ENCODE data around the gene SPOP. TPM values are rescaled to one million over a fixed set of nuclear protein-coding genes. Genes with fewer than 3 reads are reported as not detected.

The SPOP gene
- total RNA-seq, 1 experiment from 2014 or later, result 53.4 TPM

- Histone ChIP-seq H3K4me1 (ENCODE audit: insufficient read depth, low read length, poor library complexity, severe bottlenecking) (peaks cover 8% of the 10 kb centered on the region), H3K9me3 (ENCODE audit: low read depth, low read length, poor library complexity, severe bottlenecking) (no peaks in the 10 kb centered on the region), H3K27me3 (replicated peaks; ENCODE audit: insufficient read depth, low read depth, low read length, poor library complexity) (peaks cover 14% of the 10 kb centered on the region), H3K4me3 (ENCODE audit: low read depth, low read length, poor library complexity, severe bottlenecking) (no peak overlapping the region), H3K27ac (ENCODE audit: low read depth, low read length, poor library complexity, severe bottlenecking) (no peak overlapping the region), H3K36me3 (ENCODE audit: insufficient read depth, low read length, poor library complexity, severe bottlenecking) (no peaks in the 10 kb centered on the region)
- ChIA-PET POLR2A (ENCODE audit: low non-redundant PET) (interaction anchor here (0.6 kb wide), 1 partner anchor 13 kb away, joined by 9 read pairs; no protein-coding TSS in a partner anchor), CTCF (interaction anchor here (0.6 to 1.2 kb wide), 2 partner anchors 122 to 209 kb away, joined by 4 to 5 read pairs; no protein-coding TSS in a partner anchor)
- no TSS peak for BruUV-seq (replicated peaks)
- TF ChIP-seq CTCF (conservative IDR thresholded peaks at IDR 0.05; ENCODE audit: low read depth, low read length) (no peak), EZH2 (IDR thresholded peaks at IDR 0.05; ENCODE audit: borderline replicate concordance, low read depth, low read length, poor library complexity, severe bottlenecking) (no peak)
- no peak for DNase-seq (ENCODE audit: low spot score)
- intact Hi-C loops (cut with micrococcal nuclease; ENCODE audit: unreplicated experiment), result no loop called here
Measured at GRCh38 chr17:49574323-49574781, 103.5 kb downstream of the SPOP start.

- no peaks in the 10 kb centered on the region for H3K9me3 ChIP-seq (ENCODE audit: low read depth, low read length, poor library complexity, severe bottlenecking)
- no peak for DNase-seq (ENCODE audit: low spot score)
- CTCF ChIA-PET, result interaction anchor here (1.2 kb wide), 1 partner anchor 122 kb away, joined by 4 read pairs; no protein-coding TSS in a partner anchor
- peaks cover 8% of the 10 kb centered on the region for H3K4me1 ChIP-seq (ENCODE audit: insufficient read depth, low read length, poor library complexity, severe bottlenecking)
- no peak overlapping the region for H3K27ac ChIP-seq (ENCODE audit: low read depth, low read length, poor library complexity, severe bottlenecking)
- no TSS peak for BruUV-seq (replicated peaks)
- intact Hi-C loops (cut with micrococcal nuclease; ENCODE audit: unreplicated experiment), result no loop called here
- POLR2A ChIA-PET (ENCODE audit: low non-redundant PET), result no interaction called here
- H3K27me3 ChIP-seq (replicated peaks; ENCODE audit: insufficient read depth, low read depth, low read length, poor library complexity), result peaks cover 14% of the 10 kb centered on the region
- TF ChIP-seq CTCF (conservative IDR thresholded peaks at IDR 0.05; ENCODE audit: low read depth, low read length) (no peak), EZH2 (IDR thresholded peaks at IDR 0.05; ENCODE audit: borderline replicate concordance, low read depth, low read length, poor library complexity, severe bottlenecking) (no peak)
- H3K36me3 ChIP-seq (ENCODE audit: insufficient read depth, low read length, poor library complexity, severe bottlenecking), result no peaks in the 10 kb centered on the region
- no peak overlapping the region for H3K4me3 ChIP-seq (ENCODE audit: low read depth, low read length, poor library complexity, severe bottlenecking)
Measured at GRCh38 chr17:49573510-49574322, 104.2 kb downstream of the SPOP start.

- POLR2A ChIA-PET (ENCODE audit: low non-redundant PET), result no interaction called here
- no TSS peak for BruUV-seq (replicated peaks)
- intact Hi-C loops (cut with micrococcal nuclease; ENCODE audit: unreplicated experiment), result no loop called here
Measured at GRCh38 chr17:49572806-49573420, 105.0 kb downstream of the SPOP start.

More at GRCh38 chr17:49572806-49573420, 105.0 kb downstream of the SPOP start:
- H3K4me1 ChIP-seq (ENCODE audit: insufficient read depth, low read length, poor library complexity, severe bottlenecking), result peaks cover 8% of the 10 kb centered on the region
- H3K27me3 ChIP-seq (replicated peaks; ENCODE audit: insufficient read depth, low read depth, low read length, poor library complexity), result peaks cover 14% of the 10 kb centered on the region
- no peaks in the 10 kb centered on the region for H3K36me3 ChIP-seq (ENCODE audit: insufficient read depth, low read length, poor library complexity, severe bottlenecking)
- no peak for DNase-seq (ENCODE audit: low spot score)
- no peak overlapping the region for H3K4me3 ChIP-seq (ENCODE audit: low read depth, low read length, poor library complexity, severe bottlenecking)
- H3K9me3 ChIP-seq (ENCODE audit: low read depth, low read length, poor library complexity, severe bottlenecking), result no peaks in the 10 kb centered on the region
- CTCF ChIA-PET, result no interaction called here
- no peak for TF ChIP-seq CTCF (conservative IDR thresholded peaks at IDR 0.05; ENCODE audit: low read depth, low read length)
- TF ChIP-seq EZH2 (IDR thresholded peaks at IDR 0.05; ENCODE audit: borderline replicate concordance, low read depth, low read length, poor library complexity, severe bottlenecking), result no peak
- no peak overlapping the region for H3K27ac ChIP-seq (ENCODE audit: low read depth, low read length, poor library complexity, severe bottlenecking)

Measured in A673 (cell line).